GM13977 (cell line): ENCODE results near the gene CLDN9.

Source experiments
- DNase-seq: peaks from one replicate; pipeline ENCODE4 v3.0.0; 2012; ENCODE audit warnings: low spot score
- in situ Hi-C: fragments of 300-500 bp; cut with MboI; formaldehyde crosslinking; loops from one replicate; pipeline ENCODE4 v1.12.0; 2022; ENCODE audit warnings: low sequenced_read_pairs, low pct_unique_long_range_greater_than_20kb, mixed read lengths, inconsistent platforms; ENCODE audit not compliant: unreplicated experiment
- TF ChIP-seq, protein P1 (sequence below): IDR thresholded peaks from 2 replicates; pipeline ENCODE4 v1.5.1; 2012; ENCODE audit warnings: mild to moderate bottlenecking, control low read depth; ENCODE audit not compliant: insufficient read depth; ENCODE audit errors: extremely low read depth, missing control alignments

Gene CLDN9

DNA sequence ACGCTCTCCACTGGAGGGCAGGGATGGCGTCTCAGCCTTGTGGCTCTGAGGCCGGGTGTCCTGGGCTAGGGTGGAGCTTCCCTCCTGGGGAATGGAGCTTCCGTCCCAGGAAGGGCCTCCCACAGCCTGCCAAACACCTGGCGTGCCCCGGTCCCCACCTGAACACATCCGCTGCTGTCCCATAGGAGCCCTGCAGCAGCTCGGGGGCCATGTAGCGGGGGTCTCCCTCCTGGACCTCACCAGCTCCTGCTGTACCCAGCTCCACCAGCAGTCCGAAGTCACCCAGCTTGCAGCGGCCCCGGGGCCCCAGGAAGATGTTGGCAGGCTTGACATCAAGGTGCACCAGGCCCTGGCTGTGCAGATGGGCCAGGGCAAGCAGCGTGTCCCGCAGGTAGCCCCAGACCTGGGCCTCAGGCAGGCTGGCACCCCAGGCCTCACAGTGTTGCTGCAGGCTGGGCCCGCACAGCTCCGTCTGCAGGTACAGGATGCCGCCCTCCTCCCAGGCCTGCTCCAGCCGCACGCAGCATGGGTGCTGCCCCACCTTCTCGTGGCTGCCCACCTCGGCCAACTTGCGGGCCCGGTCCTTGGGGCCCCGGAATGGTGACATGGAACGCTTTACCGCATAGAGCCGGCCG lies 37.4 kb upstream of the CLDN9 start:
- in situ Hi-C loops: no loop called here
- no peak for DNase-seq
- TF ChIP-seq, protein P1, sequence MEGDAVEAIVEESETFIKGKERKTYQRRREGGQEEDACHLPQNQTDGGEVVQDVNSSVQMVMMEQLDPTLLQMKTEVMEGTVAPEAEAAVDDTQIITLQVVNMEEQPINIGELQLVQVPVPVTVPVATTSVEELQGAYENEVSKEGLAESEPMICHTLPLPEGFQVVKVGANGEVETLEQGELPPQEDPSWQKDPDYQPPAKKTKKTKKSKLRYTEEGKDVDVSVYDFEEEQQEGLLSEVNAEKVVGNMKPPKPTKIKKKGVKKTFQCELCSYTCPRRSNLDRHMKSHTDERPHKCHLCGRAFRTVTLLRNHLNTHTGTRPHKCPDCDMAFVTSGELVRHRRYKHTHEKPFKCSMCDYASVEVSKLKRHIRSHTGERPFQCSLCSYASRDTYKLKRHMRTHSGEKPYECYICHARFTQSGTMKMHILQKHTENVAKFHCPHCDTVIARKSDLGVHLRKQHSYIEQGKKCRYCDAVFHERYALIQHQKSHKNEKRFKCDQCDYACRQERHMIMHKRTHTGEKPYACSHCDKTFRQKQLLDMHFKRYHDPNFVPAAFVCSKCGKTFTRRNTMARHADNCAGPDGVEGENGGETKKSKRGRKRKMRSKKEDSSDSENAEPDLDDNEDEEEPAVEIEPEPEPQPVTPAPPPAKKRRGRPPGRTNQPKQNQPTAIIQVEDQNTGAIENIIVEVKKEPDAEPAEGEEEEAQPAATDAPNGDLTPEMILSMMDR: no peak

DNA sequence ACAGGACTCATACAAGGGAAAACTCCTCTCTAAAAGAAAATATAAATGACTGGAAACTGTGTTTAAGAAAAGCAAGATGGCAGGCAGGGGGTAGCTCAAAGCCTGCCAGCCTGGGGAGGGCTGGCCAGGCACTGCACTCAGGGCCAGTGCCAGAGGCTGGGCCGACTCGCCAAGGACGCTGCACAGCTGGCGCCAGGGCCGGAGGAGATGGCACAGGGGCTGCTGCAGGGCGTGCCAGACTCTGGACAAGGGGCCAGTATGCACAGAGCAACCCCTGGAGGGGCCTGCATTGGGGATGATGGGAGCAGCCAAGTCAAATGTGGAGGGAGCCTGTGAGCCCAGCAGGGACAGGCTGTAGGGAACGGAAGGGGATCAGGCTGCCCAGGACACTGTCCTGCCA lies 36.5 kb upstream of the CLDN9 start:
- TF ChIP-seq, protein P1: no peak
- DNase-seq: no peak
- in situ Hi-C loops: no loop called here

DNA sequence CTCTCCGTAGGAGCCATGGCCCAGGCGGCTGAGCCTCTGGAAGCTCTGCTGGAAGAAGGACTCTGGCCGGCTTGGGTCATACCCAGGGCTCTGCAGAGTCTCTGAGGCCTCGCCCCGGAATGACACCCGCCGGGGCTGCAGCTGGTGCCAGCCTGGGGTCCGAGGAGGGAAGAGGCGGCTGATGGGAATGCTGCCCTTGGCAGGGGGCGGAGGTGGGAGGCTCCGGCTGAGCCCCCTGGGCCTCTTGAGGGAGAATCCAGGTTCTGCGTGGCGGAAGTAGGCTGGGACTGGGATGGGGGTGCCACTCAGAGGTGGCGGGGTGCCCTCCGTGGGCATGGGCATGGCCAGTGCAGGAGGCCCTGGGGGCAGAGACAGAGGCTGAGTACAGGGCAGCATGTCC lies 36.0 kb upstream of the CLDN9 start:
- no peak for DNase-seq
- in situ Hi-C loops: no loop called here
- TF ChIP-seq, protein P1: no peak

DNA sequence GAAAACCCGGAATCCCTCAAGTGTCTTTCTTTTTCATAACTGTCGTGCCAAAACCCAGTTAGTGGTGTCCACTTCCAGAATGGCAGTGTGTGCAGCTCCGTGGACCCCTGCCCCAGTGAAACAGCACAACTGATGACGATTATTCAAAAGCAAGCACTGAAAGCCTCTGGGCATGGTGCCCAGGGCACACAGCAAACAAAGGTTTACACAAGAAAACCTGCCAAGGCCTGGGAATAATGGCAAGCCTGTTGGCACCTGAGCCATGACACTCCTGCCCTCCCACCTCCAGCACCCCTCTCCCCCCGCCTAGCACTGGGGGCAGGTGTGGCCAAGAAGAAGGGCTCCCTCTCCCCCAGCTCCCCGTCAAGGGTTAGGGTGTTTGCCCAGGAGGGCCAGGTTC lies 35.3 kb upstream of the CLDN9 start:
- TF ChIP-seq, protein P1: no peak
- DNase-seq: no peak
- in situ Hi-C loops: no loop called here

DNA sequence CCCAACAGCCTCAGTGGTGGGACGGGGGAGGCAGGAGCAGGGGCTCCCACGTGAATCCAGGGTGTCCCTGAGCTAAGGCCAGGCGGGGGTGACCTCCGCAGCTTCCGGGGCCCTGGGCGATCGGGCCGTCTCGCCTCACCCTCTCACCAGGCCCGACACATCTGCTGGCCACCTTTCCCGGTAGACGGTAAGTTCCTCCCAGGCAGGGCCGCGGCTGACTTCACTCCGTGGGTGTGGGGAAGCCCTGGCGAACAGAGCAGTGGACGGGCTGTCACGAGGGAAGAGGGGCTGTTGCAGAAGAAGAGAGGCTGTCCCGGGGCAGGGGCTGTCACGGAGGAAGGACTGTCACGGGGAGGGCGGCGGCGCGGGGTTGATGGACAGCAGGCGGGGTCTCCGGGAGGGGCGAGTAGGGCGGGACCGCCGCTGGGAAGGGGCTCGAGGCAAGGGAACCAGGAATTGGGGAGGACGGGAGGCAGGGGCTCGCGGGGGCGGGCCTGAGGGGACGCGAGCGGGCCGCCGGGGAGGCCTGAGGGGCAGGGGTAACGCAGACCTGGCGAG lies 33.0 kb upstream of the CLDN9 start:
- TF ChIP-seq, protein P1: no peak
- in situ Hi-C loops: no loop called here
- peak; percentile 56 for DNase-seq

DNA sequence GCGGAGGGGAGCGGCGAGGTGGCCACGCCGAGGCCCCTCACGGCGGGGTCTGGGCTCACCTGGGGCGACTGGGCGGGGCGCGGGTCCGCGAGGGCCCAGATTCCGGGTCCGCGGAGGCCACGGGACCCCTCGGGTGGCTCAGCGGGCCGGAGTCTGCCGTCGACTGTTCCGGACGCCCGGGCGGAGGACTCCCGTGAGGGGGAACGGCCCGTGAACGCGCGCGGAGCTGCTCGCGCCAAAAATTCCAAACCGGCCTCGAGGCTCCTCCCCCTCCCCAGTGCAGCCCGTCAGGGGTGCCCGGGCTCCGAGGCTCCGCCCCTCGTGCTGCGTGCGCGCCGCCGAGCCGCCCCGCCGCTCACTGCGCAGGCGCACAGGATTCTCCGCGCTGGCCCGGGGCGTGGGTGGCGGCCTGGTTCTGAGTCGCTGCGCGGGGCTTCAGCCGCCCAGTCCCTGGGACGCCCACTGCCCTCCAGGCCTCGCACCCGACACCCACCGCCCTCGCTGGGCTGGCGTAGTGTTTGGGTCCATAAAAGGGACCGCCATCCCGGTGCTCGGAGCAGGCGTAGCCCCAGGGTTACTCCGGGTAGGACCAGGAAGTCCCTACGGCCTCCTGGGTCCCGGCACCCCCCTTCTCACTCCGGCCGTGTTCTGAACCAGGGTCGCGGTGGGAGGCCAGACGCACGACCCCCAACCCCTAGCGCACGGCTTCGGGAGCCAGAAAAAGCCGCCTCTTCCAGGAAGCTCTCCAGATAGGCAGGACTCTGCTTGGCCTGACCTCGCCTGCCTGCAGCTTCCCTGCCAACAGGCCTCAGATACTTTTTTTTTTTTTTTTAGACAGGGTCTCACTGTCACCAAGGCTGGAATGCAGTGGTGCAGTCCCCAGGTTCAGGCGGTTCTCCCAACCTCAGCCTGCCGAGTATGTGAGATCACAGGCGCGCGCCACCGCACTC lies 32.2 kb upstream of the CLDN9 start, which contains the start of gene PKMYT1:
TSS of gene PKMYT1 (minus strand) at position 220 of the 950 bp plus-strand sequence. CDS start 789 bp downstream, outside the sequence.
- in situ Hi-C loops: no loop called here
- peak; percentile 100 for DNase-seq

More for the DNA sequence above, 32.2 kb upstream of the CLDN9 start, which contains the start of gene PKMYT1:
- TF ChIP-seq, protein P1: no peak
